Choroid plexus epithelial cell (primary cell): ENCODE measurements around the gene PLK1.

ENCODE experiments used
- DNase-seq: peaks from one replicate; pipeline ENCODE4 v3.0.0-alpha.2; 2010; ENCODE audit warnings: low read depth
- H3K4me3 ChIP-seq: 2 replicates; pipeline ENCODE4 v1.5.1; 2011; ENCODE audit warnings: low read depth, mild to moderate bottlenecking, control low read depth, low read length, moderate library complexity
- CTCF ChIP-seq: conservative IDR thresholded peaks from 2 replicates; pipeline ENCODE4 v1.5.1; 2011; ENCODE audit warnings: low read depth, mild to moderate bottlenecking, control low read depth, inconsistent platforms, low read length, moderate library complexity

PLK1 gene

GRCh38 chr16:23679986-23680336 is 1.3 kb downstream of the PLK1 start:
- peak overlapping the region; percentile 71 for H3K4me3 ChIP-seq
- DNase-seq = no peak
- no peak for TF ChIP-seq CTCF

- DNase-seq = peak; percentile 75
- H3K4me3 ChIP-seq = no peak overlapping the region
- no peak for TF ChIP-seq CTCF
Measured at GRCh38 chr16:23682181-23682580, 3.5 kb downstream of the PLK1 start.

- no peak for DNase-seq
- TF ChIP-seq CTCF = no peak
- H3K4me3 ChIP-seq = no peak overlapping the region
Measured at GRCh38 chr16:23683487-23683886, 4.8 kb downstream of the PLK1 start.

- no peak for DNase-seq
- TF ChIP-seq CTCF = no peak
- no peak overlapping the region for H3K4me3 ChIP-seq
Measured at GRCh38 chr16:23687034-23687808, 8.5 kb downstream of the PLK1 start.

DNA sequence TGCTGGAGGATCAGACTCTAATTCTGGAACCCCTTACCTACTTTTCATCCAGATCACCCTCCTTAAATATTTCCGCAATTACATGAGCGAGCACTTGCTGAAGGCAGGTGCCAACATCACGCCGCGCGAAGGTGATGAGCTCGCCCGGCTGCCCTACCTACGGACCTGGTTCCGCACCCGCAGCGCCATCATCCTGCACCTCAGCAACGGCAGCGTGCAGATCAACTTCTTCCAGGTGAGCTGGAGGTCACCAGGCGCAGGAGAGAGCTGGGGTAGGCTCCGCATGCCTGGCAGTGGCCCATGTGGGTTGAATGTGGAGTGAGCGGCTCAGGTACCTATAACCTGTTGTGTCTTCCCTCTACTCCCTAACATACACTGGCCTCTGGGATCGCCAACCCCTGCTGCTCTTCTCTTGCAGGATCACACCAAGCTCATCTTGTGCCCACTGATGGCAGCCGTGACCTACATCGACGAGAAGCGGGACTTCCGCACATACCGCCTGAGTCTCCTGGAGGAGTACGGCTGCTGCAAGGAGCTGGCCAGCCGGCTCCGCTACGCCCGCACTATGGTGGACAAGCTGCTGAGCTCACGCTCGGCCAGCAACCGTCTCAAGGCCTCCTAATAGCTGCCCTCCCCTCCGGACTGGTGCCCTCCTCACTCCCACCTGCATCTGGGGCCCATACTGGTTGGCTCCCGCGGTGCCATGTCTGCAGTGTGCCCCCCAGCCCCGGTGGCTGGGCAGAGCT is 10.9 kb downstream of the PLK1 start:
- DNase-seq = no peak
- no peak overlapping the region for H3K4me3 ChIP-seq
- TF ChIP-seq CTCF = no peak

GRCh38 chr16:23690771-23691482 is 12.2 kb downstream of the PLK1 start:
- no peak for TF ChIP-seq CTCF
- H3K4me3 ChIP-seq = no peak overlapping the region

More at GRCh38 chr16:23690771-23691482, 12.2 kb downstream of the PLK1 start:
- DNase-seq = no peak
